ENCODE results near the gene EYS.

The EYS gene

DNA sequence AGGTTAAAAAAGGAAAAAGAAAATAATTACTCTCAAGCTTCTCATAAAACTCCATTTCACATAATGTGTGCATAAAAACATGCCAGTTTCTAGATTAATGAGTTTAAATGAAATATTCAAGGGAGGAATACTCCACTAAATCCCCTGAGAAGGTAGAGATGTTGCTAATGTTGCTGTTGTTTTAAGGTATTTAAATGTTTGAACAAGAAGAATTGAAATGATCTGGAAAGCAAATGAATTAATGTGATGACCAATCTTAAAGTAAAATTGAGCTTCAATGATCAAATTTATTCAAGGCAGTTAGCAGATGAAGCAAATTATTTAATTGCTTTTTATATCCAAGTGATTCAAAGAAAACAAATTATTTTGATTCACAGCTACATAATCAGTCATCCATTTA, 804.4 kb downstream of the EYS start:
- TF ChIP-seq EZH2phosphoT487 (IDR thresholded peaks at IDR 0.05; ENCODE audit: borderline replicate concordance): no peak
- TF ChIP-seq, protein P1, sequence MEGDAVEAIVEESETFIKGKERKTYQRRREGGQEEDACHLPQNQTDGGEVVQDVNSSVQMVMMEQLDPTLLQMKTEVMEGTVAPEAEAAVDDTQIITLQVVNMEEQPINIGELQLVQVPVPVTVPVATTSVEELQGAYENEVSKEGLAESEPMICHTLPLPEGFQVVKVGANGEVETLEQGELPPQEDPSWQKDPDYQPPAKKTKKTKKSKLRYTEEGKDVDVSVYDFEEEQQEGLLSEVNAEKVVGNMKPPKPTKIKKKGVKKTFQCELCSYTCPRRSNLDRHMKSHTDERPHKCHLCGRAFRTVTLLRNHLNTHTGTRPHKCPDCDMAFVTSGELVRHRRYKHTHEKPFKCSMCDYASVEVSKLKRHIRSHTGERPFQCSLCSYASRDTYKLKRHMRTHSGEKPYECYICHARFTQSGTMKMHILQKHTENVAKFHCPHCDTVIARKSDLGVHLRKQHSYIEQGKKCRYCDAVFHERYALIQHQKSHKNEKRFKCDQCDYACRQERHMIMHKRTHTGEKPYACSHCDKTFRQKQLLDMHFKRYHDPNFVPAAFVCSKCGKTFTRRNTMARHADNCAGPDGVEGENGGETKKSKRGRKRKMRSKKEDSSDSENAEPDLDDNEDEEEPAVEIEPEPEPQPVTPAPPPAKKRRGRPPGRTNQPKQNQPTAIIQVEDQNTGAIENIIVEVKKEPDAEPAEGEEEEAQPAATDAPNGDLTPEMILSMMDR (conservative IDR thresholded peaks at IDR 0.05; ENCODE audit: low read length): no peak
- Histone ChIP-seq H3K79me2 (ENCODE audit: insufficient read depth, low read length) (no peaks in the 10 kb centered on the region), H4K20me1 (ENCODE audit: insufficient read depth, low read length, poor library complexity, severe bottlenecking) (no peaks in the 10 kb centered on the region), H3F3A (ENCODE audit: low read depth) (no peaks in the 10 kb centered on the region), H3K4me3 (ENCODE audit: low read length, poor library complexity, severe bottlenecking) (no peak overlapping the region), H3K4me1 (ENCODE audit: insufficient read depth, low read length, poor library complexity, severe bottlenecking) (no peaks in the 10 kb centered on the region), H3K9me3 (ENCODE audit: insufficient read depth, low read depth, low read length) (no peaks in the 10 kb centered on the region), H3K4me2 (ENCODE audit: low read depth, low read length, poor library complexity, severe bottlenecking) (no peak overlapping the region), H3K9me2 (replicated peaks; ENCODE audit: low read depth, low read length) (no peaks in the 10 kb centered on the region), H2AFZ (ENCODE audit: low read length) (no peak overlapping the region), H3K9ac (ENCODE audit: low read depth, low read length, poor library complexity, severe bottlenecking) (no peak overlapping the region), H3K27me3 (ENCODE audit: insufficient read depth, low read length, poor library complexity, severe bottlenecking) (no peaks in the 10 kb centered on the region), H3K36me3 (ENCODE audit: insufficient read depth, low read length) (no peaks in the 10 kb centered on the region)

DNA sequence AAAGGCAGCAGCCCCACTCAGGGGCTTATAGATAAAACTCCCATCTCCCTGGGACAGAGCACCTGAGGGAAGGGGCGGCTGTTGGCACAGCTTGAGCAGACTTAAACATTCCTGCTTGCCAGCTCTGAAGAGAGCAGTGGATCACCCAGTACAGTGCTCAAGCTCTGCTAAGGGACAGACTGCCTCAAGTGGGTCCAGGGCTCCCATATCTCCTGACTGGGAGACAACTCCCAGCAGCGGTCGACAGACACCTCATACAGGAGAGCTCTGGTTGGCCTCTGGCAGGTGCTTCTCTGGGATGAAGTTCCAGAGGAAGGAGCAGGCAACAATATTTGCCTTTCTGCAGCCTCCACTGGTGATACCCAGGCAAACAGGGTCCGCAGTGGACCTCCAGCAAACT, 810.1 kb downstream of the EYS start:
- Histone ChIP-seq H3K27me3 (ENCODE audit: insufficient read depth, low read length, poor library complexity, severe bottlenecking) (no peaks in the 10 kb centered on the region), H4K20me1 (ENCODE audit: insufficient read depth, low read length, poor library complexity, severe bottlenecking) (no peaks in the 10 kb centered on the region), H3F3A (ENCODE audit: low read depth) (no peaks in the 10 kb centered on the region), H3K4me2 (ENCODE audit: low read depth, low read length, poor library complexity, severe bottlenecking) (no peak overlapping the region), H3K4me1 (ENCODE audit: insufficient read depth, low read length, poor library complexity, severe bottlenecking) (no peaks in the 10 kb centered on the region), H2AFZ (ENCODE audit: low read length) (no peak overlapping the region), H3K9me3 (ENCODE audit: insufficient read depth, low read depth, low read length) (no peaks in the 10 kb centered on the region), H3K4me3 (ENCODE audit: low read length, poor library complexity, severe bottlenecking) (no peak overlapping the region), H3K9ac (ENCODE audit: low read depth, low read length, poor library complexity, severe bottlenecking) (no peak overlapping the region), H3K79me2 (ENCODE audit: insufficient read depth, low read length) (no peaks in the 10 kb centered on the region), H3K36me3 (ENCODE audit: insufficient read depth, low read length) (no peaks in the 10 kb centered on the region), H3K9me2 (replicated peaks; ENCODE audit: low read depth, low read length) (no peaks in the 10 kb centered on the region)
- TF ChIP-seq, protein P1 (conservative IDR thresholded peaks at IDR 0.05; ENCODE audit: low read length): no peak
- no peak for TF ChIP-seq EZH2phosphoT487 (IDR thresholded peaks at IDR 0.05; ENCODE audit: borderline replicate concordance)

DNA sequence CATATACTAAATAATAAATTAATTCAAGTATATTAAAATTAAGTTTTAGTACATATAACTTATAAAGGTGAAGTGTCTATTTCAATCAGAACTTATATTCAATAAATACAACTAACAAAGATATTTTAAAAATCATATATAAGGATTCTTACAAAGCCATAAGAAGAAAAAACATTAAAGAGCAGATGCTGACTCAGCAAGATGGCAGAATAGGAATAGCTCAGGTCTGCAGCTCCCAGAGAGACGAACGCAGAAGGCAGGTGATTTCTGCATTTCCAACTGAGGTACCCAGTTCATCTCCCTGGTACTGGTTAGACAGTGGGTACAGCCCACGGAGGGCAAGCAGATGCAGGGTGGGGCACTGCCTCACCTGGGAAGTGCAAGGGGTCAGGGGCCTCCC, 811.1 kb downstream of the EYS start:
- Histone ChIP-seq H3K27me3 (ENCODE audit: insufficient read depth, low read length, poor library complexity, severe bottlenecking) (no peaks in the 10 kb centered on the region), H3K4me3 (ENCODE audit: low read length, poor library complexity, severe bottlenecking) (no peak overlapping the region), H4K20me1 (ENCODE audit: insufficient read depth, low read length, poor library complexity, severe bottlenecking) (no peaks in the 10 kb centered on the region), H3F3A (ENCODE audit: low read depth) (no peaks in the 10 kb centered on the region), H3K9ac (ENCODE audit: low read depth, low read length, poor library complexity, severe bottlenecking) (no peak overlapping the region), H3K9me3 (ENCODE audit: insufficient read depth, low read depth, low read length) (no peaks in the 10 kb centered on the region), H3K36me3 (ENCODE audit: insufficient read depth, low read length) (no peaks in the 10 kb centered on the region), H3K9me2 (replicated peaks; ENCODE audit: low read depth, low read length) (no peaks in the 10 kb centered on the region), H3K4me1 (ENCODE audit: insufficient read depth, low read length, poor library complexity, severe bottlenecking) (no peaks in the 10 kb centered on the region), H3K79me2 (ENCODE audit: insufficient read depth, low read length) (no peaks in the 10 kb centered on the region), H2AFZ (ENCODE audit: low read length) (no peak overlapping the region), H3K4me2 (ENCODE audit: low read depth, low read length, poor library complexity, severe bottlenecking) (no peak overlapping the region)
- TF ChIP-seq EZH2phosphoT487 (IDR thresholded peaks at IDR 0.05; ENCODE audit: borderline replicate concordance): no peak
- TF ChIP-seq, protein P1 (conservative IDR thresholded peaks at IDR 0.05; ENCODE audit: low read length): no peak

Measured in Loucy (cell line).